Erythroblast (primary cell): ENCODE results near the gene S1PR1.

ENCODE experiments used
- GATA1 ChIP-seq: IDR thresholded peaks from 2 replicates; pipeline ENCODE4 v1.6.1; 2011; ENCODE audit warnings: low read depth, mild to moderate bottlenecking, control low read depth, low read length, moderate library complexity
- POLR2A ChIP-seq: IDR thresholded peaks from 2 replicates; pipeline ENCODE4 v1.6.1; 2011; ENCODE audit warnings: mild to moderate bottlenecking, low read length

- TF ChIP-seq POLR2A (no peak), GATA1 (no peak)
Measured at GRCh38 chr1:101244842-101245241, 8.0 kb downstream of the S1PR1 start.
